ENCODE data around the gene SMIM27.

Gene SMIM27

DNA sequence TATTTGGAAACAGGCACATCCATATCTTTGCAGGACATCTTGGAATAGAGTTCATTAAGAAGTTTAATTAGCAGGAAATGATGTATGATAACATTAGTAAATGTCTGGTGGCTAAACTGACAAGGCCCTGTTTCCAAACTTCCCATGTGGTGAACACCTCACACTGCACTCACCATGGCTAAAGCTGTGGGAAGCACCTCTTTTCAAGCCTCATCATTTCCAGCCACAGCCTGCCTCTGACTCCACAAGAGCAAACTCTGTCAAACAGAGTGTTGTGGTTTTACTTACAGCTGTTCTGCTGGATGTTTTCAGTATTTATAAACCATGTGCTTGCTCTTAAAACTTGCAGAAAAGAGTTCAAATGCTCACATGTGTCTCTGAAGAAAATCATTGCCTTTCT lies 35.8 kb downstream of the SMIM27 start:
- DNase-seq: no peak
- in situ Hi-C loops (cut with MboI; ENCODE audit: low pct_unique_long_range_greater_than_20kb, low sequenced_read_pairs): loop anchor here (25.0 kb wide), 1 partner anchor 374 kb away; no protein-coding TSS in a partner anchor

DNA sequence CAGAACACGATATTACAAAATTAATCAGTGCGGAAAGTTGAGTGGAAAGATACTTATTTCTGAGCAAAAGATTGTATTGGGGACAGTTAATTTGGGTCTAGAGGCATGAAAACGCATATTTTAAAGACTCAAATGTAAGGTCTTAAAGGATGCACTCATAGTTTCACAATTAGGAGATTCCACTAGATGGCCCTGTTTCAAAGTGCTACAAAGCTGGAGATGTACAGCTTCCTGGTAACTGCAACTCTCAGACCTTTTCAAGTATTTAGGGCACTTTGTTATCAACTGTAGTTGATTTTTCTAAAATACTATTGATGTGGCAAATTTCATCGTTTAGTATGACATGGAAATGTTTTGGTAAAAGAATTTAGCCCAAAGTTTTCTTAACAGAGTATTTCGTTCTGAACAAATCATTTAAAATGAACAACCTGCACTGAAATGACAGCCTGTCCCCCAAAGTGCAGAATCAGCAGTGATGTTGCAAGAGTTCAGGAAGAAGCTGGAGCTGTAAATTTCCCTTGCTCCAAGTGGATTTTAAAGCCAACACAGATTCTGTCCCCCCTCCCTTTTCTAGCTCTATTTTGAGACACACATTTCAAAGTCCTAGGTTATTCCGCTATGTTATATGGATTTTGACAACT lies 37.1 kb downstream of the SMIM27 start:
- peak; percentile 42 for DNase-seq
- in situ Hi-C loops (cut with MboI; ENCODE audit: low pct_unique_long_range_greater_than_20kb, low sequenced_read_pairs): loop anchor here (25.0 kb wide), 1 partner anchor 373 kb away; no protein-coding TSS in a partner anchor

DNA sequence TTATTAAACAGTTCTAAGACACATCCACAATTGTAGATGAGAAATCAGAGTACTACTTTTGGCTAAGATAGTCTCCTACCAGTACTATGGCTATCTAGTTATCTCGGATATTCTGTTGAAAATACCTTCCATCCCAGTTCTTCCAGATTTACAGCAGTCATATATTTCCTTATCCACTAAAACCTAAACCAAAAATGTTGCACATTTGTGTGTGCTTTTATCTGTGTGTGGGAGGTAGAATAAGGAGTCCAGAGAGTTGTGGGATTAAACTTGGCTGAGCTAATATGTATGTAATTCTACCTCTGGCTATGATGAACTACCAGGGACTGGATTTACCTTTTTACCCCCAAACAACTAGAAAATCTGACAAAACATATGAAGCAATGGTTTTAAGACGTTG lies 38.3 kb downstream of the SMIM27 start:
- in situ Hi-C loops (cut with MboI; ENCODE audit: low pct_unique_long_range_greater_than_20kb, low sequenced_read_pairs): loop anchor here (25.0 kb wide), 1 partner anchor 372 kb away; no protein-coding TSS in a partner anchor
- no peak for DNase-seq

DNA sequence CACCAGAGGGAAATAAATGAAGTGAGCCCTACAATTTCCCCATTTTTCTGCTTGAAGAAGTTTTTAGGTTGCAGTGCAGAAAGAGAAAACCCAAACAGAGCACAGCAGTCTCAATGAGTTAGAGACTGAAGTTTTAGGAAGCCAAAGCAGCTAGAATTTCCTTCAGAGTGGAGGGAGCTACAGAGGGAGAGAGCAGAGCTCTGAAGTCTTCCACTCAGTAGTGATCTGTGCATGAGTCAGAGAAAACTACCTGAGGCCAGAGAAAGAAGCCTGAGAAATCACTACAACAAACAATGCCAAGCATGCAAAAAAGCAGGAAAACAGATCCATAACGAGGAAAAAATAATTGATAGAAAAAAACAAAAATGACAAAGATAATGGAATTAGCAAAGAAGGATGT lies 38.8 kb downstream of the SMIM27 start:
- in situ Hi-C loops (cut with MboI; ENCODE audit: low pct_unique_long_range_greater_than_20kb, low sequenced_read_pairs): loop anchor here (25.0 kb wide), 1 partner anchor 371 kb away; no protein-coding TSS in a partner anchor
- no peak for DNase-seq

DNA sequence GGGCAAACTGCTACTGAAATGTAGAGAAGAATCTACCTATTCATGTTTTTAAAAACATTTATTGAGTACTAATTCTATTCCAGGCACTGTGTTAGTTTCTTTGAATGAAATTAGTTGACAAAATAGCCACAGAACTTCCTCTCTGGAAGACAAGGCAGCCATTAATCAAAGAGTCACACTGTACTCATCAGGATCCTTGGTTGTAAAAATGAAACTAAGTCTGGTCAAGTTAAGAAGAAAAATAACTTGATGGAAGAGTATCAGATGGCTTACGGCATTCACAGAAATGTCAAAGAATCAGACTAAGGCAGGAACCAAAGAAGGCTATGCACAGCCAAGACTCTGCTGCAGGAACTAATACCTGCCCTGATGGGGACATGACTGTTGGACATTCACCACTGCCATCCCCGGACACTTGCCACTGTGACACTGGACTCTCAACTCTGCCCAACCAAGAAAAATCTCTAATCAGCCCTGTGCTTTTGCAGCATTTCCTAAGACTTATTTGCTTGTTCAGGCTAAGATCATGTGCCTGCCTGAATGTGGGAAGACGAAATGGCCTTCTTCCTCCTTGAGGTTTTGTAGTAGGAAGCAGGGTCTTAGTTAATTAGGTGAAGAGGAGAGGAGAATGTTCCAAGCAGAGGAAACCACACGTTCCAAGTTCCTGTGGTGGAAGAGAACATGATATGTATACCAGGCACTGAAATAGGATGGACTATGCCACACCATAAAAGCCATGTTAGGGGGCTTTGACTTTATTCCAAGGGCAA lies 44.2 kb downstream of the SMIM27 start:
- peak; percentile 55 for DNase-seq
- in situ Hi-C loops (cut with MboI; ENCODE audit: low pct_unique_long_range_greater_than_20kb, low sequenced_read_pairs): loop anchor here (25.0 kb wide), 1 partner anchor 366 kb away; no protein-coding TSS in a partner anchor

DNA sequence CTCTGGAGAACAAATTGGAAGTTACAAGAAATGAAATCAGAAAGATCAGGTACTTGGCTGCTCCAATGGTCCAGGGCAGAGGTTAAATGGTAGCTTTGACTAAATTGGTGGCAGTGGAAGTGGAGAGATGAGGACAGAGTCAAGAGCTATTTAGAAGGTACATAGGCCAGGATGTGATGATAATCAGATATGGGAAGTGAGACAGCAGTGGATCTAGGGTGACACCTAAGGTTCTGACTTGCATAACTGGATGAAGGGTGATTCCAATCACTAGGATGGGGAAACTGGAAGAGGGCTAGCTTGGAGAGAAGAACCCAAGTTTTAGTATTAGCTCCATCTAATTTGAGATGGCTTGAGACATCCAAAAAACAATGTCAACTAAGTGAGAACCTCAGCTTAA lies 44.8 kb downstream of the SMIM27 start:
- DNase-seq: no peak
- in situ Hi-C loops (cut with MboI; ENCODE audit: low pct_unique_long_range_greater_than_20kb, low sequenced_read_pairs): loop anchor here (25.0 kb wide), 1 partner anchor 365 kb away; no protein-coding TSS in a partner anchor

DNA sequence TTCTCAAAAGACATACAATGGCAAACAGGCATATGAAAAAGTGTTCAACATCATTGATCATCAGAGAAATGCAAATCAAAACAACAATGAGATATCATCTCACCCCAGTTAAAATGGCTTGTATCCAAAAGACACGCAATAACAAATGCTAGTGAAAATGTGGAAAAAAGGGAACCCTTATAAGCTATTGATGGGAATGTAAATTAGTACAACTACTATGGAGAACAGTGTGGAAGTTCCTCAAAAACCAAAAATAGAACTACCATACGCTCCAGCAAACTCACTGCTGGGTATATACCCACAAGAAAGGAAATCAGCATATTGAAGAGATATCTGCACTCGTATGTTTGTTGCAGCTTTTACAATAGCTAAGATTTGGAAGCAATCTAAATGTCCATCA lies 46.9 kb downstream of the SMIM27 start:
- in situ Hi-C loops (cut with MboI; ENCODE audit: low pct_unique_long_range_greater_than_20kb, low sequenced_read_pairs): loop anchor here (25.0 kb wide), 1 partner anchor 363 kb away; no protein-coding TSS in a partner anchor
- peak; percentile 36 for DNase-seq
